Sigmoid colon (tissue), 7 donors: ENCODE results near the gene SEC14L5. TPM values are rescaled to one million over a fixed set of nuclear protein-coding genes. Genes with fewer than 3 reads are reported as not detected.

ENCODE experiments used
- DNase-seq: peaks from one replicate; pipeline ENCODE4 v3.0.0-alpha.2; 2019
- H3K27ac ChIP-seq, 4 donors: fragments of 200-600 bp; sonication (generic); one replicate each; pipeline ENCODE4 v1.5.1; 2016 to 2019; ENCODE audit warnings: mild to moderate bottlenecking in 1 of 4
- H3K27me3 ChIP-seq, 3 donors: fragments of 200-600 bp; sonication (generic); one replicate each; pipeline ENCODE4 v1.5.1; 2019; ENCODE audit warnings: mild to moderate bottlenecking in 1 of 3
- H3K36me3 ChIP-seq, 4 donors: fragments of 200-600 bp; sonication (generic); one replicate each; pipeline ENCODE4 v1.5.1; 2016 to 2019
- H3K4me1 ChIP-seq, 4 donors: fragments of 200-600 bp; sonication (generic); one replicate each; pipeline ENCODE4 v1.5.1; 2017 to 2019
- H3K4me3 ChIP-seq, 4 donors: fragments of 200-600 bp; sonication (generic); one replicate each; pipeline ENCODE4 v1.5.1; 2017 to 2019; ENCODE audit warnings: mild to moderate bottlenecking in 2 of 4, moderate library complexity in 1 of 4
- H3K9me3 ChIP-seq, 4 donors: fragments of 200-600 bp in 3 of 4; sonication (generic) in 3 of 4; one replicate each; pipeline versions ENCODE4 v1.5.1 to v1.6.1; 2013 to 2019
- CTCF ChIP-seq, 4 experiments: fragments of 450-650 bp in 3 of 4; fragments of 200-600 bp in 1 of 4; IDR thresholded peaks; one replicate each; pipeline ENCODE4 v1.5.1; 2016 to 2019; ENCODE audit warnings: antibody characterized with exemption in 4 of 4, mild to moderate bottlenecking in 3 of 4, moderate library complexity in 2 of 4
- EP300 ChIP-seq, 4 donors: sonication (generic); formaldehyde crosslinking; IDR thresholded peaks; one replicate each; pipeline ENCODE4 v1.6.1; 2017; ENCODE audit warnings: antibody characterized with exemption in 4 of 4
- POLR2A ChIP-seq, 2 donors: fragments of 450-650 bp; IDR thresholded peaks; one replicate each; pipeline ENCODE4 v1.6.1; 2016; ENCODE audit warnings: antibody characterized with exemption in 2 of 2, mild to moderate bottlenecking in 2 of 2, moderate library complexity in 2 of 2
- POLR2AphosphoS5 ChIP-seq, 4 donors: sonication (generic); formaldehyde crosslinking; IDR thresholded peaks; one replicate each; pipeline ENCODE4 v1.6.1; 2017; ENCODE audit warnings: antibody characterized with exemption in 4 of 4
- WGBS, 2 donors: extraction: QIAGEN DNeasy Blood & Tissue Kit; methylation state at CpG; one replicate each; pipeline ENCODE4 v1.1.7; 2013; 5-methylcytosine and 5-hydroxymethylcytosine counted together
- intact Hi-C: fragments of 100-400 bp; cut with DNase I; formaldehyde crosslinking; loops from one replicate; pipeline ENCODE4 v1.15.1; 2023
- polyA plus RNA-seq, 3 donors: library from polyadenylated mRNA; stranded (reverse); fragments of 200-250 nt; gene quantifications; one replicate each; pipeline ENCODE4 v1.2.3, GENCODE V29; 2013
- total RNA-seq, 4 donors: library from RNA; depleted of rRNA; stranded (reverse); fragments of >200 nt; gene quantifications; one replicate each; pipeline ENCODE4 v1.1.0, GENCODE V29; 2016
- donor health status: healthy with polysubstance abuse.
- donor health status: Bipolar disorder and iron deficiency.
- donor health status: healthy.

SEC14L5 gene
- total and polyA plus RNA-seq, 7 donors = under 0.01 to 2.5 (median 0.46) TPM

- Histone ChIP-seq H3K4me1 (peaks cover 0 to 10% (median 3%) of the 10 kb centered on the region in 4 donors), H3K36me3 (no peaks in the 10 kb centered on the region), H3K9me3 (no peaks in the 10 kb centered on the region), H3K27me3 (no peaks in the 10 kb centered on the region), H3K4me3 (peak overlapping the region in 1 of 4 donors; percentile 10), H3K27ac (peak overlapping the region in 2 of 4 donors; percentile 34 to 45)
- intact Hi-C loops = no loop called here
- WGBS, 2 donors = 20 to 55% methylated on average over 8 of the region's 8 CpGs
- peak; percentile 60 for DNase-seq
- TF ChIP-seq POLR2AphosphoS5 (IDR thresholded peaks at IDR 0.05) (no peak), EP300 (IDR thresholded peaks at IDR 0.05) (no peak), POLR2A (IDR thresholded peaks at IDR 0.05) (no peak), CTCF (IDR thresholded peaks at IDR 0.05) (no peak)
Observed at GRCh38 chr16:5065326-5065725, 107.2 kb downstream of the SEC14L5 start.

GRCh38 chr16:5065813-5066212 is 107.7 kb downstream of the SEC14L5 start, which contains the start of gene C16orf89:
C16orf89 (minus strand) TSS chr16:5065956; CDS start chr16:5065908, 48 bp downstream.
- Histone ChIP-seq H3K36me3 (no peaks in the 10 kb centered on the region), H3K4me1 (peaks cover 0 to 10% (median 3%) of the 10 kb centered on the region in 4 donors)

GRCh38 chr16:5066511-5066910 is 108.4 kb downstream of the SEC14L5 start:
- DNase-seq = peak; percentile 19
- 50 to 65% methylated on average over 6 of the region's 6 CpGs for WGBS, 2 donors
- H3K4me3 ChIP-seq = no peak overlapping the region
- H3K27ac ChIP-seq = peak overlapping the region in 1 of 4 donors; percentile 45
- no peaks in the 10 kb centered on the region for H3K9me3 ChIP-seq
- H3K27me3 ChIP-seq = no peaks in the 10 kb centered on the region
- TF ChIP-seq EP300 (IDR thresholded peaks at IDR 0.05) (no peak), CTCF (IDR thresholded peaks at IDR 0.05) (no peak), POLR2A (IDR thresholded peaks at IDR 0.05) (no peak), POLR2AphosphoS5 (IDR thresholded peaks at IDR 0.05) (no peak)
- intact Hi-C loops = no loop called here
- no peaks in the 10 kb centered on the region for H3K36me3 ChIP-seq
- H3K4me1 ChIP-seq = peaks cover 0 to 14% (median 9%) of the 10 kb centered on the region in 4 donors

More at GRCh38 chr16:5065813-5066212, 107.7 kb downstream of the SEC14L5 start, which contains the start of gene C16orf89:
- peak; percentile 65 for DNase-seq
- intact Hi-C loops = no loop called here
- no peaks in the 10 kb centered on the region for H3K9me3 ChIP-seq
- peak within 1 kb of the TSS in 2 of 4 donors; percentile 34 to 45 for H3K27ac ChIP-seq
- H3K27me3 ChIP-seq = no peaks in the 10 kb centered on the region
- peak within 1 kb of the TSS in 1 of 4 donors; percentile 10 for H3K4me3 ChIP-seq
- TF ChIP-seq POLR2AphosphoS5 (IDR thresholded peaks at IDR 0.05) (no peak), CTCF (IDR thresholded peaks at IDR 0.05) (no peak), POLR2A (IDR thresholded peaks at IDR 0.05) (no peak), EP300 (IDR thresholded peaks at IDR 0.05) (no peak)
- 65% methylated on average over 10 of the region's 10 CpGs for WGBS, 2 donors

Other genes with a start within 250 kb of the SEC14L5 start
- 10 to 100 TPM; 20.3 to 30.7 (median 23.8) TPM for gene ANKS3, start 224.1 kb upstream of the SEC14L5 start, total RNA-seq
- gene ANKS3, start 224.1 kb upstream of the SEC14L5 start, polyA plus RNA-seq = 10 to 100 TPM in 1 of 3 donors, 1 to 10 TPM in 2; 3.9 to 20.8 (median 9.6) TPM
- under 1 TPM; 0.14 to 0.83 (median 0.43) TPM for gene DNAAF8, start 223.8 kb upstream of the SEC14L5 start, total RNA-seq
- 1 to 10 TPM in 1 of 3 donors, under 1 TPM in 2; 0.60 to 1.2 (median 0.73) TPM for gene DNAAF8, start 223.8 kb upstream of the SEC14L5 start, polyA plus RNA-seq
- gene ZNF500, start 191.2 kb upstream of the SEC14L5 start, total RNA-seq = 10 to 100 TPM; 10.2 to 14.4 (median 12.8) TPM
- gene ZNF500, start 191.2 kb upstream of the SEC14L5 start, polyA plus RNA-seq = 10 to 100 TPM in 1 of 3 donors, 1 to 10 TPM in 2; 4.2 to 11.7 (median 5.1) TPM
- not detected for gene SEPTIN12, start 170.0 kb upstream of the SEC14L5 start, total RNA-seq
- gene SEPTIN12, start 170.0 kb upstream of the SEC14L5 start, polyA plus RNA-seq = 1 to 10 TPM in 1 of 3 donors, not detected in 2; 2.5 TPM
- not detected for gene SMIM22, start 163.0 kb upstream of the SEC14L5 start, total RNA-seq
- 1,000 to 10,000 TPM in 2 of 3 donors, 100 to 1,000 TPM in 1; 848 to 2,006 (median 1,963) TPM for gene SMIM22, start 163.0 kb upstream of the SEC14L5 start, polyA plus RNA-seq
- 10 to 100 TPM; 47.9 to 72.8 (median 58.3) TPM for gene ROGDI, start 155.7 kb upstream of the SEC14L5 start, total RNA-seq
- gene ROGDI, start 155.7 kb upstream of the SEC14L5 start, polyA plus RNA-seq = 10 to 100 TPM; 23.4 to 46.7 (median 25.2) TPM
- 10 to 100 TPM; 56.7 to 67.3 (median 59.9) TPM for gene GLYR1, start 111.0 kb upstream of the SEC14L5 start, total RNA-seq
- gene GLYR1, start 111.0 kb upstream of the SEC14L5 start, polyA plus RNA-seq = 10 to 100 TPM; 48.0 to 70.5 (median 70.3) TPM
- gene UBN1, start 110.8 kb upstream of the SEC14L5 start, total RNA-seq = 10 to 100 TPM; 16.4 to 27.7 (median 17.8) TPM
- 10 to 100 TPM in 2 of 3 donors, 1 to 10 TPM in 1; 8.4 to 24.1 (median 17.8) TPM for gene UBN1, start 110.8 kb upstream of the SEC14L5 start, polyA plus RNA-seq
- gene PPL, start 21.2 kb upstream of the SEC14L5 start, total RNA-seq = 10 to 100 TPM; 10.3 to 42.9 (median 37.0) TPM
- gene PPL, start 21.2 kb upstream of the SEC14L5 start, polyA plus RNA-seq = 10 to 100 TPM in 1 of 3 donors, 1 to 10 TPM in 2; 4.6 to 27.0 (median 8.3) TPM
- gene NAGPA, start 75.6 kb downstream of the SEC14L5 start, total RNA-seq = 10 to 100 TPM; 11.7 to 30.7 (median 17.1) TPM
- gene NAGPA, start 75.6 kb downstream of the SEC14L5 start, polyA plus RNA-seq = 10 to 100 TPM; 10.8 to 20.3 (median 14.8) TPM
- 10 to 100 TPM in 3 of 4 donors, 1 to 10 TPM in 1; 4.6 to 15.7 (median 13.4) TPM for gene C16orf89, start 107.6 kb downstream of the SEC14L5 start, total RNA-seq
- gene C16orf89, start 107.6 kb downstream of the SEC14L5 start, polyA plus RNA-seq = 1 to 10 TPM; 2.5 to 6.6 (median 2.7) TPM
- gene ALG1, start 113.5 kb downstream of the SEC14L5 start, total RNA-seq = 10 to 100 TPM in 3 of 4 donors, 1 to 10 TPM in 1; 9.7 to 30.4 (median 14.3) TPM
- 10 to 100 TPM in 1 of 3 donors, 1 to 10 TPM in 2; 2.4 to 35.0 (median 4.2) TPM for gene ALG1, start 113.5 kb downstream of the SEC14L5 start, polyA plus RNA-seq
- 10 to 100 TPM in 2 of 4 donors, 1 to 10 TPM in 2; 8.1 to 11.1 (median 9.6) TPM for gene EEF2KMT, start 139.5 kb downstream of the SEC14L5 start, total RNA-seq
- gene EEF2KMT, start 139.5 kb downstream of the SEC14L5 start, polyA plus RNA-seq = 1 to 10 TPM; 4.2 to 9.8 (median 7.2) TPM